ENCODE results near the gene DNAJB4.
"Not testable (repeated sequence)": the region's sequence is repeated elsewhere in the genome, so short reads cannot be mapped to it uniquely, and the experiment has no call there.

DNAJB4 gene

GRCh38 chr1:77990629-77991204 is 14.0 kb upstream of the DNAJB4 start:
- no peak for DNase-seq (ENCODE audit: low read depth in 2 of 2)

GRCh38 chr1:77991638-77992037 is 13.1 kb upstream of the DNAJB4 start:
- DNase-seq (ENCODE audit: low read depth in 2 of 2) = no peak

GRCh38 chr1:77994117-77994705 is 10.5 kb upstream of the DNAJB4 start:
- no peak for DNase-seq (ENCODE audit: low read depth in 2 of 2)

GRCh38 chr1:77996734-77997133 is 8.0 kb upstream of the DNAJB4 start:
- no peak for DNase-seq (ENCODE audit: low read depth in 2 of 2)

- DNase-seq (ENCODE audit: low read depth in 2 of 2) = not testable (repeated sequence)
Measured at GRCh38 chr1:78000536-78000935, 4.2 kb upstream of the DNAJB4 start.

GRCh38 chr1:78003070-78003746 is 1.5 kb upstream of the DNAJB4 start:
- no peak for DNase-seq (ENCODE audit: low read depth in 2 of 2)

GRCh38 chr1:78003882-78004718 is 639 bp upstream of the DNAJB4 start:
- peak; percentile 22 to 38 for DNase-seq (ENCODE audit: low read depth in 2 of 2)

GRCh38 chr1:78005448-78005722 is 646 bp downstream of the DNAJB4 start:
- no peak for DNase-seq (ENCODE audit: low read depth in 2 of 2)

- no peak for DNase-seq (ENCODE audit: low read depth in 2 of 2)
Measured at GRCh38 chr1:78005755-78006154, 1.0 kb downstream of the DNAJB4 start.

- no peak for DNase-seq (ENCODE audit: low read depth in 2 of 2)
Measured at GRCh38 chr1:78006521-78006920, 1.8 kb downstream of the DNAJB4 start.

GRCh38 chr1:78007677-78008341 is 3.1 kb downstream of the DNAJB4 start:
- DNase-seq (ENCODE audit: low read depth in 2 of 2) = no peak

GRCh38 chr1:78009276-78009675 is 4.5 kb downstream of the DNAJB4 start:
- DNase-seq (ENCODE audit: low read depth in 2 of 2) = no peak

- DNase-seq (ENCODE audit: low read depth in 2 of 2) = no peak
Measured at GRCh38 chr1:78009836-78010235, 5.1 kb downstream of the DNAJB4 start.

- no peak for DNase-seq (ENCODE audit: low read depth in 2 of 2)
Measured at GRCh38 chr1:78011050-78011449, 6.3 kb downstream of the DNAJB4 start.

GRCh38 chr1:78015148-78015547 is 10.4 kb downstream of the DNAJB4 start:
- DNase-seq (ENCODE audit: low read depth in 2 of 2) = no peak

- DNase-seq (ENCODE audit: low read depth in 2 of 2) = no peak
Measured at GRCh38 chr1:78019024-78019423, 14.3 kb downstream of the DNAJB4 start.

- DNase-seq (ENCODE audit: low read depth in 2 of 2) = not testable (repeated sequence)
Measured at GRCh38 chr1:78021134-78021533, 16.4 kb downstream of the DNAJB4 start.

- no peak for DNase-seq (ENCODE audit: low read depth in 2 of 2)
Measured at GRCh38 chr1:78029793-78030192, 25.1 kb downstream of the DNAJB4 start.

- DNase-seq (ENCODE audit: low read depth in 2 of 2) = no peak
Measured at GRCh38 chr1:78032996-78033796, 28.5 kb downstream of the DNAJB4 start.

- no peak for DNase-seq (ENCODE audit: low read depth in 2 of 2)
Measured at GRCh38 chr1:78033797-78034172, 29.0 kb downstream of the DNAJB4 start.

GRCh38 chr1:78035121-78035520 is 30.4 kb downstream of the DNAJB4 start:
- no peak for DNase-seq (ENCODE audit: low read depth in 2 of 2)

All from stimulated activated CD4-positive, alpha-beta T cell treated with anti-CD3 and anti-CD28 coated beads, Interleukin-4, amount 100 ng/mL, for 48 hours (primary cell).